ENCODE results near the gene CHIA.
"Not testable (repeated sequence)": the region's sequence is repeated elsewhere in the genome, so short reads cannot be mapped to it uniquely, and the experiment has no call there.

CHIA gene

DNA sequence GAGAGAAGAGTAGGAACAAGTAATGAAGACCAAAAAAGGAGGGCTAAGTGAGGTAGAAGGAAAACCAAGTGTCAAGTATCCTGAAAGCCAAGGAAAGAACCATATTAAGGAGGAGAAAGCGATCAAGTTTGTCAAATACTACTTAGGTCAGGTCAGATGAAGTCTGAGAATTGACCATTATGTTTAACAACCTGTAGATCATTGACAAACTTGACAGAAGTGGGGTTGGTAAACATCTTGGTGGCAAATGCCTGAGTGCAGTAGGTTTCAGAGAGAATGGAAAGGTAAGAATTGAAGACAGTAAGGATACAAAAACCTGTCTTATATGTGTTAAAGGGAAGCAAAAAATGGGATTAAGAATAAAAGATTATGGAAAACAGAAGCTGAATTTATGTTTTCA, 3.7 kb upstream of the CHIA start:
- no peak for DNase-seq

DNA sequence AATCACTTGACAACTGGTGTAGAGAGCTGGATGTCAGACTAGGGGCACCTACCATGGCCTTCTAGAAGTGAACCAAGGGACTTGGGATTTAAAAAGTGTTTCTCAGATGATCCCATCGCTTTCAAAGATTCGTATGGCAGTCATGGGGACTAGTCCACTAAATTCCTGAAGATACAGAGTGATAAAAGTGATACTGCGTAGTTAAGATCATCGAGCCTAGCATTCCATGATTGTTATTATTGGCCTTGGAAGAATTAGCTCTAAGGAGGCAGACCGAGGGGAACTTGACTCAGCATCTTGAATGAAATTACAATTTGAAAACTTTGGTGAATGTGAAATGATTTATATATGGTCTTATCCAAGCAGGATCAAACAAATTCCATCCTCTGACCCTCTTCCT, 1.3 kb upstream of the CHIA start:
- no peak for DNase-seq

DNA sequence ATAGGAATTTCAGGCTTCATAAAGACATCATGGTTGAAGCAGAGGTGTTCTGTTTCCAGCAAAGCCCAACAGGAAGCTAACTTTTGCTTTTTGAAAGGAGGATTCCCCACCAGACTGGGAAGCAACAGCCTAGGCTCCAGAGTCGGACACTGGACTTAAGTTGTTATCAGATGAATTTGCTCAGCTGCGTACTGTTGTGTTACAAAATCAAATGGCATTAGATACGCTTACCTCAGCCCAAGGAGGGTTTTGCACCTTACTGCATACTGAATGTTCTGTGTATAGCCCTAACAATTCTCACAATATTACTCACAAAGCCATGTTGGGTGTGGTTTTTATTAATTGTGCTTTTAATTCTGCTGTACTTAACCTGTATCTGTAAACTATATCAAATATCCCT, 547 bp upstream of the CHIA start:
- no peak for DNase-seq

DNA sequence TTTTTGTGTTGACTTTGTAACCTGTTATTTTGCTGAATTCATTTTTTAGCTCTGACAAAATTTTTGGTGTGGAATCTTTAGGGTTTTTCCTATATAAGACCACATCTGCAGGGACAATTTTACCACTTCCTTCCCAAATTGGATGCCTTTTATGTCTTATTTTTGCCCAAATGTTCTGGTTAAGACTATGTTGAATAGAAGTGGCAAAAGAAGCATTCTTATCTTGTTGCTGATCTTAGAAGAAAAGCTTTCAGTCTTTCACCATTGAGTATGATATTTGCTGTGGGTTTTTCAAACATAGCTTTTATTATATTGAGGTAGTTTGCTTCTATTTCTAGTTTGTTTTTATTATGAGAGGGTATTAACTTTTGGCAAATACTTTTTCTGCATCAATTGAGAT, 3.7 kb downstream of the CHIA start:
- no peak for DNase-seq

DNA sequence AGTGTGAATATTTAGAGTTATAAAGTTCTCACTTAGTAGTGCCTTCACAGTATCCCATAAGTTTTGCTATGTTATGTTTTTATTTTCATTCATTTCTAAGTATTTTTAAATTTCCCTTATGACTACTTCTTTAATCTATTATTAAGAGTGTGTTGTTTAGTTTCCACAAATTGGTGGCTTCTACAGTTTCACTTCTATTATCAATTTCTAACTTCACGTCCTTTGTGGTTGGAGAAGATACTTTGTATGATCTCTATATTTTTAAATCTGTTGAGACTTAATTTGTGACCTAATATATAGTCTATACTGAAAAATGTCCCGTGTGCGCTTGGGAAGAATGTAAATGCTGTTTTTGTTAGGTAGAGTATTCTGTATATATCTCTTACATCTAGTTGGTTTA, 11.7 kb downstream of the CHIA start:
- no peak for DNase-seq

DNA sequence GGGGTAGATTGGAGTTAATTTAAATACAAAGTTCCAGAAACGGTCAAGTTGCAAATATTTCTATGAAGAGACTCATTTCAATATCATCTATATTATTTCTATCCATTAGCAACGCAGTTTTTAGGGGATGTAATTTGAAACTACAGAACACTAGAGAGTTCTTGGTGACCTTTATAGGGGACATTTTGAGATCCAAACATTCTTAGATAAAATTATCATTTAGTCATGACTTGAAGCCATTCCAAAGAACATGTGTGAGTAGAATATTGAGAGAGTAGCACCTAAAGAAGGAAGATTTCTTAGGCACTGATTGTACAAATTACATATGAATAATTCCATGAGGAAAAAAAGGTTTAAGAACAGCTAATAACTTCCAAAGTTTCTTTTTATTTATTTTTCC, 19.0 kb downstream of the CHIA start:
- no peak for DNase-seq

DNA sequence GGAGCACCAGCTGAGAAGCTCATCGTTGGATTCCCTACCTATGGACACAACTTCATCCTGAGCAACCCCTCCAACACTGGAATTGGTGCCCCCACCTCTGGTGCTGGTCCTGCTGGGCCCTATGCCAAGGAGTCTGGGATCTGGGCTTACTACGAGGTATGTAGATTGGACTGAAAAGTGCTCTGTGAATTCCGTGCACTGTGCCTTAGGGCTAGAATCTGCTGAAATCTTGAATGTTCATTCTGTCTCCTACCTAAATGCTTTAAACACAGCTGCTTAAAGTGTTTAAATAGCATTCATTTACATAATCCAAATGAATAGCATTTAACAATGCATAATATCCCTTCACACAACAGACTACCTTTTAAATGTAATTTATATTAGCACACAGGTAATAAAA, 27.9 kb downstream of the CHIA start:
- DNase-seq = no peak

DNA sequence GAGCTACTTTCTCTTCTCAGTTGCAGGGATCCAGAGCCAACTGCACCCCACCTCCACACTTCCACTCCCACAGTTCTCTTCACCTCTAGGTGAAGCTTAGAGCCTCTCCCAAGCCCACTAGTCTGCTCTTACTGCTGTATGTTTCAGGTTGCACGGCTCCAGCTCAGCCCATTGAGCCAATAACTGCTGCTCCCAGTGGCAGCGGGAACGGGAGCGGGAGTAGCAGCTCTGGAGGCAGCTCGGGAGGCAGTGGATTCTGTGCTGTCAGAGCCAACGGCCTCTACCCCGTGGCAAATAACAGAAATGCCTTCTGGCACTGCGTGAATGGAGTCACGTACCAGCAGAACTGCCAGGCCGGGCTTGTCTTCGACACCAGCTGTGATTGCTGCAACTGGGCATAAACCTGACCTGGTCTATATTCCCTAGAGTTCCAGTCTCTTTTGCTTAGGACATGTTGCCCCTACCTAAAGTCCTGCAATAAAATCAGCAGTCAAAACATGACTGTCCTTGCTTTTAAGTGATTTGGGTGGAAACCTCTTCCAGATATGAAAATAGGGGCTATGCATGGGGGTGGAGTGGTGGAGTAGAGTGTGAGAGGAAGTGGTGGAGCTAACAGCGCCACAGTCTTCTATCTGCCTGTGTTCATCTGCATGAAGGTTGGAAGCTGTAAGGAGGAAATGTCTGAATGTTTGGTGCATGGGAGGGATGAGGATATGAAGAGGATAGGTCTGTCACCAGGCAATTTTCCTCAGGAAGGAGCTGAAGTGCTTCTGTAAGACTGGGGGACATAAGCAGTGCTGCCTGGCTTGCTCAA, 29.6 kb downstream of the CHIA start:
- no peak for DNase-seq

DNA sequence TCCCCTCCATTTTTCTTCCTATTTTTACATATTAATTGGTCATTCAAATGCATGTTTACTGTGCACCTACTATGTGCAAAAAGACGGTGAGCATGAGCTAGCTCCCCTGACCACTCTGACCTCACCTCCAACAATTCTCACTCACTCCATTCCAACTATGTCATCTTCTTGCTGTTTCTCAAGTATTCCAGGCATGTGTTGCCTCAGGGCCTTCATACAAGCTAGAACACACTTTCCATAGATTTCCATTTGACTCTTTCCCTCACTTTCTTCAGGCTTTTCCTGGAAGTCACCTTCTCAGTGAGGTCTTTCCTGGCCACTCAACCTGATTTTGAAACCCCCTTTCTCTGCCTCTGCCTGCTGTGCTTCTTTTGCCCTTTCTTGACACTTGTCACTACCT, 32.6 kb downstream of the CHIA start:
- no peak for DNase-seq

DNA sequence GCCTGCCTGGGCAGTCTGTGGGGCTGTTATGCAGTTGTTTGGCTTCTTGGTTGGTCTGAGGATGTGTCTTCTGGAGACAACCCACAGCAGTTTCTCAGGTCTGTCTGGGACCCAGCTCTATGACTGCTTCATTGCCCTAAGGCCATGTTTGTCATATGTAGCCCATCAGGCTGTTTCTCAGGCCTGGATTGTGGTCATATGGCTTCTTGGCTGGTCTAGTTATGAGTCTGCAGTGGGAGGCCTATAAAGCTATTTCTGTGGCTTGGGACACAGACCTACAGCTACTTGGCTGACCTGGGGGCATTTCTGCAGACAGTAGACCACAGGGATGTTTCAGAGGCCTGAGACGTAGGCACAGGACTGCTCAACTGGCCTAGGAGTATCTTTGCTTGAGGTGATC, 41.5 kb downstream of the CHIA start:
- no peak for DNase-seq

DNA sequence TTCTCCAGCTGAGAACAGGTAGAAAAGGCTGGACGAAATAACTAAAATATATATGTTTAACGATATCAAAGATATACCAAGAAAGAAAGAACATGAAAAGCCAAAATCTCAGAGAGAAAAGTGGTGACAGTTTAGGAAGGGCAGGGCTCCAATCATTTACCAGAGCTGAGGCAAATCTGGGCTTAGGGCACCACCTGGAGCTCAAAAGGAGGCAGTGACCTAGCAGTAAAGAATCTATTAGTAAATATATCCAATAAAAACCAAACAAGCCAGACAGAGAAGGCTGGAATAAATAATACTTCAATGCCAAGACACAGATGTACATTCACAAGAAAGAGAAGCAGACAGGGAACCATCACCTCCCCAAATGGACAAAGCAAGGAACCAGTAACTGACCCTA, 43.5 kb downstream of the CHIA start:
- no peak for DNase-seq

DNA sequence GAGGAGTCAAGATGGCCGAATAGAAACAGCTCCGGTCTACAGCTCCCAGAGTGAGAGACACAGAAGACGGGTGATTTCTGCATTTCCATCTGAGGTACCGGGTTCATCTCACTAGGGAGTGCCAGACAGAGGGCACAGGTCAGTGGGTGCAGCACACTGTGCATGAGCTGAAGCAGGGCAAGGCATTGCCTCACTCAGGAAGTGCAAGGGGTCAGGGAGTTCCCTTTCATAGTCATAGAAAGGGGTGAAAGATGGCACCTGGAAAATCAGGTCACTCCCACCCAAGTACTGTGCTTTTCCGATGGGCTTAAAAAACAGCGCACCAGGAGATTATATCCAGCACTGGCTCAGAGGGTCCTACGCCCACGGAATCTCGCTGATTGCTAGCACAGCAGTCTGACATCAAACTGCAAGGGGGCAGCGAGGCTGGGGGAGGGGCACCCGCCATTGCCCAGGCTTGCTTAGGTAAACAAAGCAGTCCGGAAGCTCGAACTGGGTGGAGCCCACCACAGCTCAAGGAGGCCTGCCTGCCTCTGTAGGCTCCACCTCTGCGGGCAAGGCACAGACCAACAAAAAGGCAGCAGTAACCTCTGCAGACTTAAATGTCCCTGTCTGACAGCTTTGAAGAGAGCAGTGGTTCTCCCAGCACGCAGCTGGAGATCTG, 44.7 kb downstream of the CHIA start:
- DNase-seq = not testable (repeated sequence)

DNA sequence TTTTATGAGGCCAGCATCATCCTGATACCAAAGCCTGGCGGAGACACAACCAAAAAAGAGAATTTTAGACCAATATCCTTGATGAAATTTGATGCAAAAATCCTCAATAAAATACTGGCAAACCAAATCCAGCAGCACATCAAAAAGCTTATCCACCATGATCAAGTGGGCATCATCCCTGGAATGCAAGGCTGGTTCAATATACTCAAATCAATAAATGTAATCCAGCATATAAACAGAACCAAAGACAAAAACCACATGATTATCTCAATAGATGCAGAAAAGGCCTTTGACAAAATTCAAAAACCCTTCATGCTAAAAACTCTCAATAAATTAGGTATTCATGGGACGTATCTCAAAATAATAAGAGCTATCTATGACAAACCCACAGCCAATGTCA, 48.2 kb downstream of the CHIA start:
- DNase-seq = not testable (repeated sequence)

DNA sequence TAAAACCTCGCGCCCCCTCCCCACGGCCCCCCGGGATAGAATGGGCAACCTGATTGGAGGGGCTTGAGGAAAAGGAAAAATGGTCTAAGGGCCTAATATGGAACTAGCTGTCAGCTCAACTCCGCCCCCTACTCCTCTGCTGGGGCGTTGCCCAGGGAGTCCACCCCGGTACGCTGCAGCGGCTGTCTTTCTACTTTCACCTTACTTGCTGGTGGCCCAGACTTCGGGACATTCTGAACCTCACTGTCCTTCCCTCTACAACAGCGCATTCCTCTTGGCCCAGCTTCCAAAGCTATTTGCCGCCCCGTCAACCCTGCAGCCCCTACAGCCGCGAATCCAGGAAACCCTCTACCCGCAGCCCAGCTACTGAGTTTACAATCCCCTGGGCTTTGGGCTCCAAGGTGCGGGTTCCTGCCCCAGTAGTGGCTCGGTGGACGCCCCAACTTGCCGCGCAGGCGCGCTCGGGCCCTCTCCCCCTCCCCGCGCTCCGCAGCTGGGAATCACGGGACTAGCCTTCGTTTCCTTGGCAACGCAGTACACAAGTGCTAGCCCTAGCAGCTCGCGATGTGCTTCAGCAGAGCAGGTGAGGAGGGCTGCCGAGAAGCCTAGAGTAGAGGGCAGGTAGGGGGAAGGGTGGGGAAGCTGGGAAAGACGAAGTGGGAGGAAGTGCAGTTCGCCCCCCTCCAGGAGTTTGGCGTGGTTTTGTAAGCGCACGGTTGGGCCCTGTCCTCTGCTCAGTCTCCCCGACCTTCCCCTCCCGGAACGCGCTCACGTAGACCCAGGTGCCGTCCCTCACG, 55.6 kb downstream of the CHIA start:
- DNase-seq = no peak

DNA sequence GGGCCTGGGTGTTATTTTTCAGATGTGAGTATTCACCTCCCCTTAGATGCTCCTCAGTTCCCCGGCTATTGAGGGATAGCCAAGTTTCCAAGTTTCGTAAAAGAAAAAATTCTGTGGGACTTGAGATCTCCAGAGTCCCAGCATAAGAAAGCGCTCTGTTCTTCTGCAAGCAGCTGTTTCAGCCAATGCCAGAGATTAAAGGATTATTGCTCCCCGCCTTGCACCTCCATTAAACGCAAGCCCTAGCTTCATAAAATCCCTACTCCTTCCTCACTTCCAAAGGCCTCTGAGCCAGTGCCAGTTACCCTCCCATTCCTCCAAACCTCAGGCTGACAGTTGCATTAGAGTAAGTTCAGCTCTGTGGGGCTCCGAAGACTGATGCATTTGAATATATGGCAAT, 56.4 kb downstream of the CHIA start:
- DNase-seq = no peak

DNA sequence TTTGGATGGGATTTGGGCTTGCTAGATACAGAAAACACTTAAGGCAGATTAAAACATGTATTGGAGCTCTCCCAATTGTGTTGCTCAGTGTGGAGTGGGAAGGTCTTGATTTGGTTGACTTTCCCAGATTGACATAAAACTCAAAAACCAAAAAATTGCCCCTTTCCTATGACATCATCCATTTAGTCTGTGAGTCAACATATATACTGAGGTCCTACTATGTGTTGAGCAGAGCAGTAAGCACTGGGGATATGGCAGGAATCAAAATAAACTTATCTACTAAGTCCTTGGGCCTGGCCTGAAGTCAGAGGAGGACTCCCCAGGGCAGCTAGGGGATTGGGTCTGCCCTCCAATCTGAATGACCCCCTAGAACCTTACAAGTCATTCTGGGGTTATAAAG, 61.0 kb downstream of the CHIA start:
- DNase-seq = no peak

DNA sequence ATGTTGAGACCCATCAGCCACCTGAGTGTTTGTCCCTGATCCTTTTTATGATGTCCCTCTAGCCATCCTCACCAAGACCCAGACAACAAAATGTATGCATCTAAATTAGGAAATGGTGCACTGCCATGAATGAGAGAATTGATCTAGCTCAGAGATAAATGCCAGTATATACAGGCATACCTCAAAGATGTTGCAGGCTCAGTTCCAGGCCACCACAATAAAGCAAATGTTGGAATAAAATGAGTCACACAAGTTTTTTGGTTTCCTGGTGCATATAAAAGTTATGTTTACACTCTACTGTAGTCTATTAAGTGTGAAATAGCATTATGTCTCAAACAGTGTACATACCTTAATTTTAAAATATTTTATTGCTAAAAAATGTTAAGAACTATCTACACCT, 63.9 kb downstream of the CHIA start:
- no peak for DNase-seq

DNA sequence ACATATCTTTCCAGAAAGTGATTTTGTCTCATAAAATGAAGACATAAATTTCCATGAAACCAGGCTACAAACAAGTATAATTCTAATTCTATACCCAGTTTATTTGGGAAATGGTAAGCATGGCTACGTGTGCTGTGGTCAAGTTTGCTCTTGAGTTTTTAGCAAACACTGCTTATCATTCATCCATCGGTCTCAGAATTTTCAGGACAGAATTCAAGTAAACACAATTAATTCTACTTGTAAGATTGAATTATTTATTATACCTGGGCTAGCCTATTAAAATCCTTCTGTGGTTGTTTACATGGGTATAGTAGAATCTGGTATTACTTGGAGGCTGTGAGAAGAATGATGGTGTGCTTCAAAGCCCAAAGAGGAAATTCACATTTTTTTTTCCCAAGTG, 68.3 kb downstream of the CHIA start:
- DNase-seq = no peak

DNA sequence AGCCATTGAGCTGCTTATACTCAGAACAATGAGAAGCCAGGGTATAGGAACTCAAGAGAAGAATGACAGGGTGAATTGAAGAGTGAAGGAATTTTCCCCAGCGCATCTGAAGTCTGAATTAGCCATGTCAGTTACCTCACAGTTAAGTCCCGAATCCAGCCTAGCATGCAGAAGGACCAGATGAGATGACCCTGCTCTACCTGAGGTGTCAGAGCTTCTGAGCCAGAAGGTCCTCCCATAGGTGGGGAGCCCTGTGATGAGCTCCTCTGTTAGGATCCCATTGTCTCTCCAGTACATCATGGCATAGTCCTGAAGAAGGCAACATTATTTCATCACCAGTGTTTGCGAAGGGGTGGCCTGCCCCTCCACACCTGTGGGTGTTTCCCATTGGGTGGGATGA, 68.7 kb downstream of the CHIA start:
- no peak for DNase-seq

DNA sequence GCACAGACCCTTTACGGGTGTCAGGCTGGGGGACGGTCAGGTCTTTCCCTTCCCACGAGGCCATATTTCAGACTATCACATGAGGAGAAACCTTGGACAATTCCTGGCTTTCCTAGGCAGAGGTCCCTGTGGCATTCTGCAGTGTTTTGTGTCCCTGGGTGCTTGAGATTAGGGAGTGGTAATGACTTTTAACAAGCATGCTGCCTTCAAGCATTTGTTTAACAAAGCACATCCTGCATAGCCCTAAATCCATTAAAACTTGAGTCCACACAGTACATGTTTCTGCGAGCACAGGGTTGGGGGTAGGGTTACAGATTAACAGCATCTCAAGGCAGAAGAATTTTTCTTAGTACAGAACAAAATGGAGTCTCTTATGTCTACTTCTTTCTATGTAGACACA, 69.6 kb downstream of the CHIA start:
- not testable (repeated sequence) for DNase-seq

DNA sequence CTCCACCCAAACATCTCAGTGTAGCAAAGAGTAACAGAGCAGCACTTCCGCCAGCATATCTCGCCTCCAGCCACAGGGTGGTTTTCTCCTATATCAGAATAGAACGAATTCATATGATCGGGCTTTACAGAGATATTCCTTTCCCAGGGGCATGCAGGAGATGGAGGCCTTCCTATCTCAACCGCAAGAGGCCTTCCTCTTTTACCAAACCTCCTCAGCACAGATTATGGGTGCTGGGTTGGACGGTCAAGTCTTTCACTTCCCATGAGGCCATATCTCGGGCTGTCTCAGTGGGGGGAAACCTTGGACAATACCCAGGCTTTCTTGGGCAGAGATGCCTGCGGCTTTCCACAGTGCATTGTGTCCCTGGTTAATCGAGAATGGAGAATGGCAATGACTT, 71.1 kb downstream of the CHIA start:
- no peak for DNase-seq

DNA sequence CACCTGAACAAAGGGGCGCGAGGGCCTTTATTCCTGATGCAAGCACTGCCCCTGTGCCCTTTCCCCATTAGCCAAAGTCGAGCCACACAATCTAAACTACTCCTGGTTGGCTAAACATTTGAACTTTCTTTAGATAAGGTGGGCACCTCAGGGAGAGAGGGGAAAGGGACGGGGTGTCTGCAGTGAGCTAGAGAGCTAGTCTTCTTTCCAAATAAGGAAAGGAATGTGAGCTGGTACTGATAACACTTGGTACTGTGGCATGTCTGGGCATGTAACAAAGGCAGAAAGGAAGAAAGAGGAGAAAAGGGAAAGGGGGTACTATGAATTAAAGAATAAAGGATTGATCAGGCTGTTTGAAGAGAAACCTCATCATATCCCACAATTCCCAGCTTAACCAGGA, 74.0 kb downstream of the CHIA start:
- DNase-seq = no peak

DNA sequence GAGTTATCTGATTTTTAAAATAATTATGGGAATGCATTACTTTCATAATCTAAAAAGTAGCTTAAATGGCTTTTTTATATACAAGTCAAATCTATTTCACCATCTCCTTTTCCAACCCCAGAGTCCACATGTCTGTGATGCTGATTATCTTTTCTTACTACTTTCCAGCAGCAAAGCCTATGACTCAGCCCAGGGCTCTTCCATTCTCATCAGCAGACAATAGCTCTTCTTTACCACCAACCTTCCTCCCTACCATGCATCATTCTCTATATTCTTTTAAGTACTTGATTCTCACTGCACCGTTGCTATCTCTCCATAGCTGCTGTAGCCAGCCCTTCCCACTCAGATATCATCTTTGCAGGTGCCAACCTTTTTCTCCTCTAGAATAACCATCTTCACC, 75.6 kb downstream of the CHIA start:
- no peak for DNase-seq

DNA sequence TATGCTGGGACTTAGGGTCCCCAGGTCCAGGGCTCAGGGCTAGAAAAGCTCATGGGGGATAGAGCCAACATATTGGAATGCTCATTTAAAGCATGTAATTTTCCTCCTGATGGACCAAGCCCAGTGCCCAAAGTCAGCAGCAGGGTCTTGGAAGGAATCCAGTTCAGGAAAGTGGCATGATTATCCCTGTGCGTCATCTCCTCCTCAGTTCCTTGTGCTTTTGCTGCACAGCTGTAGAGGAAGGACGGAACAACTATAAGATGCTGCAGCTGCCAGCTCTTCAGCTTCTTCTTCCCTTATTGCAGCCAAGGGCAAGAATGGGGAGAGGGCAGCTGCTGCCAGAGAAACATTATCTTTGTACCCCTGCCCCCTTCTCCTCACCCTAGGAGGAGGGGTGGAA, 78.5 kb downstream of the CHIA start:
- DNase-seq = no peak

All from cortex of kidney (tissue), 1 donor.